Muscle layer of colon (tissue), 2 donors: ENCODE measurements around the gene NAT14.
A peak's percentile ranks its signal among the peaks of the same experiment; 100 is the strongest.

ENCODE experiments used
- H3K27ac ChIP-seq: one replicate; pipeline ENCODE4 v1.7.0; 2013; ENCODE audit warnings: low read depth, mild to moderate bottlenecking, low read length, moderate library complexity
- H3K27me3 ChIP-seq, 2 donors: one replicate each; pipeline ENCODE4 v1.7.0; 2013; ENCODE audit warnings: low read length in 2 of 2, mild to moderate bottlenecking in 2 of 2; ENCODE audit not compliant: insufficient read depth in 2 of 2, control insufficient read depth in 1 of 2
- H3K36me3 ChIP-seq: one replicate; pipeline ENCODE4 v1.7.0; 2013; ENCODE audit warnings: mild to moderate bottlenecking, low read length; ENCODE audit not compliant: insufficient read depth
- H3K4me1 ChIP-seq: one replicate; pipeline ENCODE4 v1.7.0; 2013; ENCODE audit warnings: mild to moderate bottlenecking, low read length; ENCODE audit not compliant: insufficient read depth
- H3K4me3 ChIP-seq, 2 donors: one replicate each; pipeline ENCODE4 v1.7.0; 2013; ENCODE audit warnings: low read length in 2 of 2, low read depth in 1 of 2, mild to moderate bottlenecking in 1 of 2, moderate library complexity in 1 of 2
- H3K9ac ChIP-seq: one replicate; pipeline ENCODE4 v1.7.0; 2013; ENCODE audit warnings: low read length
- H3K9me3 ChIP-seq: one replicate; pipeline ENCODE4 v1.7.0; 2013; ENCODE audit warnings: mild to moderate bottlenecking, low read length
- donor health status: abdominal sarcoma.
- donor health status: Adenocarcinoma of cecum.

Gene NAT14

DNA sequence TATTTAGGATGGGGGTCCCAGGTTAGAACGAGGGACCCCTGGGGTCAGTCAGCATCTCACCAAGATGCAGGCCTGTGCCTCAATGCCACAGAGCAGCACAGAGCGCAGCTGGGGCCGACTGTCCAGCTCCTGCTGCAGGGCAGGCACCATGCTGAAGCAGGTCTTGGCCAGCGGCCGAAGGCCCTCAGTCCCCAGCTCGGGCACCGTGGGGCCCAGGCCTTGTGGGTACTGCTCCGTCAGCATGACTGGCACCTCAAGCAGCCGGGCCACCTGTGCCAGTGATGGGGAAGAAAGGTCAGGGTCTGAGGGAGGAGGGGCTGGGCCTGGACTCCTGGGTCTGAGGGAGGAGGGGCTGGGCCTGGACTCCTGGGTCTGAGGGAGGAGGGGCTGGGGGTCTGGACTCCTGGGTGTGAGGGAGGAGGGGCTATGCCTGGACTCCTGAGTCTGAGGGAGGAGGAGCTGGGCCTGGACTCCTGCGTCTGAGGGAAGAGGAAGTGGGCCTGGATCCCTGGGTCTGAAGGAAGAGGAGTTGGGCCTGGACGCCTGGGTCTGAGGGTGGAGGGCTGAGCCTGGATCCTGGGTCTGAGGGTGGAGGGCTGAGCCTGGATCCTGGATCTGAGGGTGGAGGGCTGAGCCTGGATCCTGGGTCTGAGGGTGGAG lies 29.3 kb upstream of the NAT14 start:
- H3K9ac ChIP-seq = no peak overlapping the region
- H3K9me3 ChIP-seq = no peaks in the 10 kb centered on the region
- H3K36me3 ChIP-seq = peaks cover 10% of the 10 kb centered on the region
- peaks cover 18% of the 10 kb centered on the region for H3K4me1 ChIP-seq
- peaks cover 11 to 19% of the 10 kb centered on the region in 2 donors for H3K27me3 ChIP-seq
- no peak overlapping the region for H3K4me3 ChIP-seq
- H3K27ac ChIP-seq = no peak overlapping the region

DNA sequence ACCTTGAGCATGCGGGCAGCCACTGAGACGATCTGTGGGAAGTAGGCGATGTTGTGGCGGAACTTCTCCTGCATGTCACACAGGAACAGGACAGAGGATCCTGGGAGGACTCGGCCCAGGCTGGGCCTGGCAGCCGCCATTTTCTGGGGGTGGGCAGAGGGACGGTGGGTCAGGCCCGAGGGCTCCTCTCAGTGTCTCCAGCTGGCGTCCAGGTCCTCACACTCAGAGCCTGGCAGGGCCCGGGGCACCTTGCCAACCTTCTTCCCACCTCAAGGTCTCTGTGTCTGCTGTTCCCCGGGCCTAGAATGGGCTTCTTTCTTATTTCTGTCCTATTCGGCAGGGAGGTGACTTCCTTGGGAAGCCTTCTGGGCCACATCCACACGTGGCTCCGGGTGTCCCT lies 28.6 kb upstream of the NAT14 start:
- Histone ChIP-seq H3K36me3 (peaks cover 10% of the 10 kb centered on the region), H3K27ac (no peak overlapping the region), H3K27me3 (peaks cover 10 to 16% of the 10 kb centered on the region in 2 donors), H3K9me3 (no peaks in the 10 kb centered on the region), H3K9ac (no peak overlapping the region), H3K4me1 (peaks cover 18% of the 10 kb centered on the region), H3K4me3 (no peak overlapping the region)

DNA sequence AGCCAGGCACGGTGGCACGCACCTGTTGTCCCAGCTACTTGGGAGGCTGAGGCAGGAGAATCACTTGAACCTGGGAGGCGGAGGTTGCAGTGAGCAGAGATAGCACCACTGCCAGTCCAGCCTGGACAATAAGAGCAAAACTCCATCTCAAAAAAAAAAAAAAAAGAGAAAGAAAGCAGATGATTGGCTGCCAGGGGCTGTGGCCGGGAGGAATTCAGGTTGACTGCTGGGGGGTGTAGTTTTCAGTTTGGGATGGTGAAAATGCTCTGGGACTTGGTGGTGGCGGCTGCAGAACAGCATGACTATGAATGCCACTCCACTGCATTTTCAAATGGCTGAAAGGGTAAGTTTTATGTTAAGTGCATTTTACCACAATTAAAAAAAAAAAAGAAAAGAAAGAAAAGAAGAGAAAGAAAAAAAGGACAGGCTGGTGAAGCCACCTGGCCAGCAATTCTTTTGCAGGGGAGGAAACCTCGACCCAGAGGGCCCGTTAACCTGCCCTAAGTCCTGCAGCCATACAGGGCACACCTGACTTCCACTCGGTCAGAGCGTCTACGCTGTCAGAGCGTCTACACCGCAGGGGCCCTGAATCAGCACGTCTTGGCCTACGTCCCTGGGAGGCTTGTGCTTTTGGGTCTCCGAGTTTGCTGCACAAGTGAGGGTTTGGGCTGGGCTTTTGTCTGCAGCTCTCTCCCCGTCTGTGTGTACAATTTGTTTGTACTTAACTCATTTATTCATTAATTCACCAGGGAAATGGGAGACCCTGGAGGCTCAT lies 27.1 kb upstream of the NAT14 start:
- no peak overlapping the region for H3K9ac ChIP-seq
- H3K4me3 ChIP-seq = no peak overlapping the region
- peaks cover 12% of the 10 kb centered on the region for H3K4me1 ChIP-seq
- H3K27me3 ChIP-seq = peaks cover 0 to 2% of the 10 kb centered on the region in 2 donors
- no peaks in the 10 kb centered on the region for H3K9me3 ChIP-seq
- H3K36me3 ChIP-seq = peaks cover 10% of the 10 kb centered on the region
- no peak overlapping the region for H3K27ac ChIP-seq

DNA sequence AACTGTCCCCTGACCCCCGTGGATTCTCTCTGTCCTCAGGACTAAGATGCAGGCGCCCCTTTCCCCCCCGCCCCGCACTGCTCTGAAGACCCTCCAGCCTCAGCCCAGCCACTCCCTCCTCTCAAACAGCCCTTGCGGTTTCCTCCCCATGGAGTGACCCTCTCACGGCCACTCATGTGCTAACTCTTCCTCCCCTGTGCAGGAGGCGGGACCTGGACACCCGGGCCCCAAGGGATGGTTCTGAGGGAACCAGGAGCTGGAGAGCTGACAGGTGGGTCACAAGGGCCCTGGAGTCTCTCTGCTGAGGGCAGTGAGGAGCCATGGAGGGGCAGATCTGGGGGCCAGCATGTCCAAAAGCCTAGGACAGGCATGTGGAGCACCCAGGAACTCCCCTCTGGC lies 25.4 kb upstream of the NAT14 start:
- Histone ChIP-seq H3K36me3 (peaks cover 6% of the 10 kb centered on the region), H3K27me3 (no peaks in the 10 kb centered on the region), H3K27ac (peak overlapping the region; percentile 61), H3K9ac (no peak overlapping the region), H3K4me1 (peaks cover 12% of the 10 kb centered on the region), H3K4me3 (peak overlapping the region in 1 of 2 donors; percentile 82), H3K9me3 (no peaks in the 10 kb centered on the region)

DNA sequence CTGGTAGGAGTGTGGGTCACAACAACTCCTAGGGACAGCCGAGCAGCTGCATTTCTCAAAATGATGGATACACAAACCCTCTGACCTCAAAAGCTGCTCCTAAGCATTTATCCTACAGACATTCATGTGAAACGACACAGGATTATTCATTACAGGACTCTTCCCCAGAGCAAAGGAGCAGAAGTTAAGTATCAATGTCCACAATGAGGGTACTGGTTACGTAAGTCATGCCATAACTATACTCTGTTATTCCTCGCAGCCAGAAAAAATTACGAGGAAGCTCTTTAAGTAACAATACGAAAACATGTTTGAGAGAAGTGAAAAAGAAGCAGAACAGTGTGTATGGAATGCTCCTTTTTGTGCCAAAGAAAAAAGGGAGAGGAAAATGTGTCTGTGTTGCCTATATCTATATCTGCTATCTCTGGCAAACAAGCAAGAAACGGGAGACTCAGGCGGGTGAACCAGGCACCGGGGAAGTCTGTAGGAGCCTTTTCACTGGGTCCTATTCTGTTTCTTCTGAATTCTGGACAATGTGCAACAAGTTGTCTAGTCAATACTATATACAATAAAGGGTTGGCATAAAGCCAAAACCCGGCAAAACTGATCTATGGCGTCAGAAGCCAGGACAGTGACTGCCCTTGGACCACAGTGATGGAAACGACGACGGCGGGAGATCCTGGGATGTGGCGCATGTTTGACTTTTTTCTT lies 24.9 kb upstream of the NAT14 start:
- peaks cover 12% of the 10 kb centered on the region for H3K4me1 ChIP-seq
- H3K27ac ChIP-seq = peak overlapping the region; percentile 61
- H3K9ac ChIP-seq = peak overlapping the region; percentile 33
- no peaks in the 10 kb centered on the region for H3K9me3 ChIP-seq
- peaks cover 5% of the 10 kb centered on the region for H3K36me3 ChIP-seq
- peak overlapping the region; percentile 67 to 82 for H3K4me3 ChIP-seq
- no peaks in the 10 kb centered on the region for H3K27me3 ChIP-seq

DNA sequence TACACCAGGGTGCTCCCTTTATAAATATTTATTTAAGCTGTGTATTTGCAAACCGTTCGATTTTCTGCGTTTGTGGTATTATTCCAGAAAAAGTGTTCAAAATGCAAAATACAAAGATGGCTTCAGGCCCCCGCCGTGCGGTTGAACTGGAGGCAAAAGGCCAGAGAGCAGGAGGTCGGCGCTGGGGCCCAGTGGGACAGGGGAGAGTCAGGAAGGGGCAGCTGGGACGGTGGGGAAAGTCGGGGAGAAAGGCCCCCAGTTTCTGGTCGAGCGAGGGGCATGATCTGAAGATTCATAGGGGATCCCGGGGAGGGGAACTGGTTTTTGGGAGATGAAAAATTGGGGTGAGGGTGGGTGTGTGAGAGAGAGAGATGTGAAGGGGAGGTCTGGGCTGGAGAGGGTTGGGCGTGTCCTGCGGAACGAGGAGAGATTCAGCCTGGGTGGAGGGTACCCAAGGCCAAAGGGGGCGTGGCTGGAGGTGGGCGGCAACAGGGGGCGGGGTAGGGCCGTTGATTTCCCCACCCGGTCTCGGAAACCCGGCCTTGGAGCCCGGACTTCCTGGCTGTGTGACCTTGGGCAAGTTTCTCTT lies 24.2 kb upstream of the NAT14 start:
- peak overlapping the region; percentile 72 for H3K9ac ChIP-seq
- peaks cover 12% of the 10 kb centered on the region for H3K4me1 ChIP-seq
- H3K27me3 ChIP-seq = no peaks in the 10 kb centered on the region
- H3K36me3 ChIP-seq = no peaks in the 10 kb centered on the region
- no peaks in the 10 kb centered on the region for H3K9me3 ChIP-seq
- peak overlapping the region; percentile 99 for H3K27ac ChIP-seq
- H3K4me3 ChIP-seq = peak overlapping the region; percentile 67 to 82

DNA sequence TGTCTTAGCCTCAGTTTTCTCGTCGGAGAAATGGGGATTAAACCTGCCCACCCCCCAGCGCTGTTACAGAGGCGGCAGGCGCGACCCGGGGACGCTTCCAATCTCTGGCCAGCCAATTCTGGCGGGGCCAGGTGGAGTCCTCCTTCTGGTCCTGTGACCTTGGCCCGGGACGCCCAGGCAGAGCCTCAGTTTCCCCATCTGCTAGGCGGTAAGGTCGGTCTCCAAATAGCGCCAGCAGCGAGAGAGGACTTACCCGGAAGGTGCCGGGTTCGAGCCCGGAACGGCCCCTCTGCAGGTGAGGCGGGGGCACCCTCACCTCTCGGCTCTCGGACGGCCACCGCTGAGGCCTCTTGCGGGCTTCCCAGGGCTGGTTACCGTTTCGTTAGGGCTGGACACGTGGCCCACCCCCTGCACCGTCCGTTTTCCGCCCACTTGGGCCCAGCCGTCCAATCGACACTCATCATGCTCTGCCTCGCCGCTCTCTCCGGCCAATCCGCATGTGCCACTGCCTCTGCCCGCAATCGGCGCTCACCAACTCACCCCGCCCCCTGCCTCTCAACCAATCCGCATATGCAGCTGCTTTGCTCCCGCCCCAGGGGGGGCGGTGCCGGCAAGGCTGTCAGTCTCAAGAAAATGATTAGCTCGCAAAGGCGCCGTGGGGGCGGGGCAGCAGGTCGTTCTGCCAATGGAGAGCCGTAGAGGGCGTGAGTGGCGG lies 23.6 kb upstream of the NAT14 start, which contains the start of gene ISOC2:
Gene ISOC2, minus strand, starts transcription at position 384 of the 715 bp plus-strand sequence. CDS start 5,156 bp downstream, outside the sequence.
- peak within 1 kb of the TSS; percentile 67 to 82 for H3K4me3 ChIP-seq
- H3K27me3 ChIP-seq = no peaks in the 10 kb centered on the region
- H3K27ac ChIP-seq = peak within 1 kb of the TSS; percentile 99
- no peaks in the 10 kb centered on the region for H3K36me3 ChIP-seq
- peak within 1 kb of the TSS; percentile 72 for H3K9ac ChIP-seq
- H3K9me3 ChIP-seq = no peaks in the 10 kb centered on the region
- H3K4me1 ChIP-seq = peaks cover 12% of the 10 kb centered on the region

DNA sequence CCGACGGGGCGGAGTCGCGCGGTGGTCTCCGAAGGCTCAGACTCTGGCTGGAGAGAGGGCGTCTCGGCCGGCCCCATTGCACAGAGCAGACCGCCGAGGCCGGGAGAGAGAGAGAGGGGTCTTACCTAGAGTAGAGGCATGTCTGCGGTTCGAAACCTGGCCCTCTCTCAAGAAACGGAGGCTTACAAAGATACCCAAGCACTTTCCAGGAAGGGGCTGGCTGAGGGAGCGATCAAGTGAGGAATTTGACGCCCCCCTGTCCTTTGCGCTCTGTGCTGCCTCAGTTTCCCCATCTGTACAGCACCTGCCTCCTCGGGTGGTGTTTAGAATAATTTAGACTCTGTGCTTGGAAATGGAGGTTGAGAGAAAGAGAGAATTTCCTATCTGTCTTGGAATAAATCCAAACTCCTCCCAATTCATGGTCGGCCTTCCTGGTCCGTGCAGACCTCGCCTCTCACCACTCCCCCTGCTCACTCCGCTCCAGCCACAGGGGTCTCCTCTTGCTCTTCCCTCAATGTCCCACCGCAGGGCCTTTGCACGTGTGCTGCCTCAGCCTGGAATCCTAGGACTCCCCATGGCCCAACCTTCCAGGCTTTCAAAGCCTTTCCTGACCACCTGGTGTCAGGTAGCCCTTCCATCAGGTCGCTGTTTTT lies 22.9 kb upstream of the NAT14 start:
- peak overlapping the region; percentile 31 to 73 for H3K4me3 ChIP-seq
- no peaks in the 10 kb centered on the region for H3K36me3 ChIP-seq
- peak overlapping the region; percentile 79 for H3K27ac ChIP-seq
- H3K27me3 ChIP-seq = no peaks in the 10 kb centered on the region
- peaks cover 12% of the 10 kb centered on the region for H3K4me1 ChIP-seq
- no peaks in the 10 kb centered on the region for H3K9me3 ChIP-seq
- H3K9ac ChIP-seq = peak overlapping the region; percentile 54

DNA sequence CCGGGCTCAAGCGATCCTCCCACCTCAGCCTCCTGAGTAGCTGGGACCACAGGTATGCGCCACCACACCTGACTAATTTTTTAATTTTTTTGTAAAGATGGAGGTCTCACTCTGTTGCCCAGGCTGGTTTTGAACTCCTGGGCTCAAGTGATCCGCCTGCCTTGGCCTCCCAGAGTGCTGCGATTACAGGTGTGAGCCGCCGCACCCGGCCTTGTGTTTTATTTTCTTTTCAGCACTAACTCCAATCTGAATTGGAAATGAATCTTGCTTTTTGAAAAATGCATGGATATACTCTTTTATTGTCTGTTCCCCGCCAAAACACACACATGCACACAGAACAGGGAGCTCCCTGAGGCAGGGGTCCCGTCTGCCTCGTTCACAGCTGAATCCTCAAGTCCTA lies 22.3 kb upstream of the NAT14 start:
- no peaks in the 10 kb centered on the region for H3K27me3 ChIP-seq
- no peaks in the 10 kb centered on the region for H3K36me3 ChIP-seq
- no peak overlapping the region for H3K27ac ChIP-seq
- peaks cover 12% of the 10 kb centered on the region for H3K4me1 ChIP-seq
- H3K9ac ChIP-seq = no peak overlapping the region
- no peaks in the 10 kb centered on the region for H3K9me3 ChIP-seq
- no peak overlapping the region for H3K4me3 ChIP-seq

DNA sequence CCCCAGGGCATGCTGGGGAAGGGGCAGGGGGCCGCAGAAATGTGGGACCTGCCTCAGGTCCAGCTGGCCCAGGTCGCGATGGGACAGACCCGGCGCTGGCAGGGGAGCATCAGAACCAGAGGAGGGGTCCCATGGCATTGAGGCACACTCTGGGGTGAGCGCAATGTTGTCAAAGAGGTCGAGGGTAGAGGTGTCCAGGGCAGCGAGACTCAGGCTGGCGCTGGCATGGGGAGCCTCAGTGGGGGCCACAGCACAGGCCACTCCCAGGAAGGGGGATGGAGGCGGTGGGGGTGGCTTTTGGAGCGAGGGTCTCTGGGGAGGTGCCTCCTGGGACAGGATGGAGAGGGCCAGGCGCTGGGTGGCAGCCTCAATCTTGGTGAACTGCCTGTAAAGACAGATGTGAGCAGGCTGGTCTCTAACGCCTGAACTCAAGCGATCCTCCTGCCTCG lies 21.4 kb upstream of the NAT14 start:
- H3K9me3 ChIP-seq = no peaks in the 10 kb centered on the region
- H3K4me3 ChIP-seq = no peak overlapping the region
- peaks cover 17% of the 10 kb centered on the region for H3K4me1 ChIP-seq
- H3K9ac ChIP-seq = no peak overlapping the region
- no peak overlapping the region for H3K27ac ChIP-seq
- no peaks in the 10 kb centered on the region for H3K27me3 ChIP-seq
- H3K36me3 ChIP-seq = no peaks in the 10 kb centered on the region
